Transverse colon (tissue), 4 donors: ENCODE results near the gene CRK. TPM values are rescaled to one million over a fixed set of nuclear protein-coding genes. Genes with fewer than 3 reads are reported as not detected.
A peak's percentile ranks its signal among the peaks of the same experiment; 100 is the strongest.
"Not testable (repeated sequence)": the region's sequence is repeated elsewhere in the genome, so short reads cannot be mapped to it uniquely, and the experiment has no call there.

Experiments used
- DNase-seq: peaks from one replicate; pipeline ENCODE4 v3.0.0-alpha.2; 2019
- H3K27ac ChIP-seq, 4 donors: fragments of 200-600 bp; sonication (generic); 2 replicates each; pipeline ENCODE4 v1.5.1; 2016 to 2018; ENCODE audit warnings: inconsistent platforms in 4 of 4
- H3K27me3 ChIP-seq: fragments of 200-600 bp; sonication (generic); 2 replicates; pipeline ENCODE4 v1.5.1; 2017; ENCODE audit warnings: inconsistent platforms
- H3K36me3 ChIP-seq, 4 donors: fragments of 200-600 bp; sonication (generic); 2 replicates each; pipeline ENCODE4 v1.5.1; 2017 to 2019; ENCODE audit warnings: inconsistent platforms in 4 of 4
- H3K4me1 ChIP-seq, 4 donors: fragments of 200-600 bp; sonication (generic); 2 replicates each; pipeline ENCODE4 v1.5.1; 2017 to 2020; ENCODE audit warnings: inconsistent platforms in 4 of 4
- H3K4me3 ChIP-seq, 4 donors: fragments of 200-600 bp; sonication (generic); 1 replicate in 1 of 4; 2 replicates in 3 of 4; pipeline versions ENCODE4 v1.5.1 to v1.6.1; 2017 to 2019; ENCODE audit warnings: inconsistent platforms in 4 of 4
- H3K9me3 ChIP-seq, 2 donors: fragments of 200-600 bp; sonication (generic); 2 replicates each; pipeline ENCODE4 v1.5.1; 2017 to 2019; ENCODE audit warnings: inconsistent platforms in 2 of 2
- CTCF ChIP-seq, 5 experiments: fragments of 200-600 bp in 3 of 5; fragments of 450-650 bp in 2 of 5; sonication (generic) in 3 of 5; IDR thresholded peaks; 1 replicate in 2 of 5; 2 replicates in 3 of 5; pipeline ENCODE4 v1.5.1; 2016 to 2017; ENCODE audit warnings: antibody characterized with exemption in 5 of 5, inconsistent platforms in 3 of 5, mild to moderate bottlenecking in 2 of 5, moderate library complexity in 1 of 5
- EP300 ChIP-seq: sonication (generic); formaldehyde crosslinking; IDR thresholded peaks from one replicate; pipeline ENCODE4 v1.6.1; 2017; ENCODE audit warnings: antibody characterized with exemption, low read depth
- POLR2A ChIP-seq: fragments of 450-650 bp; IDR thresholded peaks from one replicate; pipeline ENCODE4 v1.6.1; 2016; ENCODE audit warnings: antibody characterized with exemption, mild to moderate bottlenecking, moderate library complexity
- POLR2AphosphoS5 ChIP-seq, 3 donors: sonication (generic); formaldehyde crosslinking; IDR thresholded peaks; one replicate each; pipeline ENCODE4 v1.6.1; 2016; ENCODE audit warnings: antibody characterized with exemption in 3 of 3
- WGBS, 2 donors: methylation state at CpG; one replicate each; pipeline ENCODE4 v1.1.5; 2018; ENCODE audit warnings: low coverage in 1 of 2; 5-methylcytosine and 5-hydroxymethylcytosine counted together
- in situ Hi-C, 4 donors: fragments of 200-750 bp; cut with MboI; loops; one replicate each; pipeline versions ENCODE4 v1.15.0 to v1.15.1; 2017; ENCODE audit warnings: low sequenced_read_pairs in 3 of 4, low pct_ligation_motif_present in 1 of 4, low pct_unique_long_range_greater_than_20kb in 1 of 4
- intact Hi-C: fragments of 100-400 bp; cut with DNase I; formaldehyde crosslinking; loops from one replicate; pipeline ENCODE4 v1.15.1; 2023; ENCODE audit warnings: low total_unique reads
- total RNA-seq, 4 donors: library from RNA; depleted of rRNA; stranded (reverse); fragments of >200 nt; gene quantifications; one replicate each; pipeline ENCODE4 v1.1.0, GENCODE V29; 2016

CRK gene
- total RNA-seq, 4 donors from 2014 or later, result 33.4 to 95.3 (median 63.4) TPM

GRCh38 chr17:1390432-1391367 lies 65.3 kb downstream of the CRK start:
- TF ChIP-seq POLR2A (no peak), POLR2AphosphoS5 (IDR thresholded peaks at IDR 0.05) (no peak), CTCF (IDR thresholded peaks at IDR 0.05) (no peak), EP300 (no peak)
- Histone ChIP-seq H3K9me3 (no peaks in the 10 kb centered on the region), H3K36me3 (no peaks in the 10 kb centered on the region), H3K27ac (peak overlapping the region; percentile 18 to 95 (median 58)), H3K4me1 (peaks cover 64 to 94% (median 82%) of the 10 kb centered on the region in 4 donors), H3K4me3 (no peak overlapping the region), H3K27me3 (no peaks in the 10 kb centered on the region)
- in situ Hi-C loops (loop anchor here in 1 of 4 donors (25.0 kb wide), 1 partner anchor 122 kb away; the partner anchor contains the start of gene INPP5K), intact Hi-C loops (no loop called here)
- 18 to 19% methylated on average over 6 of the region's 6 CpGs for WGBS, 2 donors
- no peak for DNase-seq

- DNase-seq, H3K9me3 ChIP-seq, H3K4me3 ChIP-seq, intact Hi-C loops, H3K36me3 ChIP-seq, H3K27me3 ChIP-seq: not testable (repeated sequence)
- in situ Hi-C loops, result loop anchor here in 1 of 4 donors (25.0 kb wide), 1 partner anchor 125 kb away; the partner anchor contains the start of gene INPP5K
- Histone ChIP-seq H3K4me1 (peaks cover 43 to 94% (median 72%) of the 10 kb centered on the region in 4 donors), H3K27ac (peak overlapping the region in 3 of 4 donors; percentile 3 to 30 (median 4))
- WGBS, 2 donors, result 48 to 56% methylated on average over 8 to 22 of the region's 22 CpGs
These were observed 68.4 kb downstream of the CRK start for GRCh38 chr17:1387490-1388227.

GRCh38 chr17:1386675-1387190 lies 69.3 kb downstream of the CRK start:
- H3K27ac ChIP-seq, result peak overlapping the region in 2 of 4 donors; percentile 3 to 30
- 80 to 84% methylated on average over 6 to 8 of the region's 8 CpGs for WGBS, 2 donors
- in situ Hi-C loops, result loop anchor here in 1 of 4 donors (25.0 kb wide), 1 partner anchor 126 kb away; the partner anchor contains the start of gene INPP5K
- H3K36me3 ChIP-seq, intact Hi-C loops, H3K27me3 ChIP-seq, H3K4me3 ChIP-seq, DNase-seq, H3K9me3 ChIP-seq: not testable (repeated sequence)
- peaks cover 34 to 91% (median 66%) of the 10 kb centered on the region in 4 donors for H3K4me1 ChIP-seq

- Histone ChIP-seq H3K9me3 (no peaks in the 10 kb centered on the region), H3K4me3 (no peak overlapping the region), H3K36me3 (no peaks in the 10 kb centered on the region), H3K27me3 (no peaks in the 10 kb centered on the region), H3K27ac (peak overlapping the region in 2 of 4 donors; percentile 3 to 30), H3K4me1 (peaks cover 32 to 91% (median 65%) of the 10 kb centered on the region in 4 donors)
- TF ChIP-seq EP300 (no peak), POLR2A (no peak), POLR2AphosphoS5 (IDR thresholded peaks at IDR 0.05) (no peak), CTCF (IDR thresholded peaks at IDR 0.05) (no peak)
- DNase-seq, result no peak
- intact Hi-C loops (no loop called here), in situ Hi-C loops (loop anchor here in 1 of 4 donors (25.0 kb wide), 1 partner anchor 126 kb away; the partner anchor contains the start of gene INPP5K)
- WGBS, 2 donors, result 65 to 77% methylated on average over 2 of the region's 2 CpGs
These were observed 69.8 kb downstream of the CRK start for GRCh38 chr17:1386265-1386664.
